Memory B cell (primary cell): ENCODE data around the gene MAP4K4.

Source experiments
- ATAC-seq: fragments of 150-1000 bp; cut with Tn5 transposase; 2 replicates; pipeline ENCODE4 v1.10.0; 2021; ENCODE audit warnings: low read depth, mild to moderate bottlenecking, moderate library complexity
- DNase-seq, 2 donors: peaks; one replicate each; pipeline ENCODE4 v3.0.0; 2022; ENCODE audit warnings: low spot score in 2 of 2
- H3K27ac Mint-ChIP-seq: one replicate; pipeline ENCODE4 v1.8.0; 2022; ENCODE audit warnings: mild to moderate bottlenecking, moderate library complexity, mixed read lengths
- H3K27me3 Mint-ChIP-seq: one replicate; pipeline ENCODE4 v1.8.0; 2022; ENCODE audit warnings: mixed read lengths
- H3K36me3 Mint-ChIP-seq: one replicate; pipeline ENCODE4 v1.8.0; 2022; ENCODE audit warnings: mild to moderate bottlenecking, mixed read lengths
- H3K4me1 Mint-ChIP-seq: one replicate; pipeline ENCODE4 v1.8.0; 2022; ENCODE audit warnings: mixed read lengths
- H3K4me3 Mint-ChIP-seq: one replicate; pipeline ENCODE4 v1.8.0; 2022; ENCODE audit warnings: mild to moderate bottlenecking, moderate library complexity, mixed read lengths
- H3K9me3 Mint-ChIP-seq: one replicate; pipeline ENCODE4 v1.8.0; 2022; ENCODE audit warnings: mixed read lengths

The MAP4K4 gene

GRCh38 chr2:101893681-101894381 is 196.3 kb downstream of the MAP4K4 start:
- H3K4me3 Mint-ChIP-seq: no peak overlapping the region
- H3K27me3 Mint-ChIP-seq: no peaks in the 10 kb centered on the region
- DNase-seq (no peak), ATAC-seq (no peak)
- H3K9me3 Mint-ChIP-seq: no peaks in the 10 kb centered on the region
- no peaks in the 10 kb centered on the region for H3K4me1 Mint-ChIP-seq
- H3K36me3 Mint-ChIP-seq: peaks cover 24% of the 10 kb centered on the region
- H3K27ac Mint-ChIP-seq: peak overlapping the region; percentile 32

GRCh38 chr2:101895039-101895438 is 197.5 kb downstream of the MAP4K4 start:
- no peak for ATAC-seq
- H3K4me1 Mint-ChIP-seq: peaks cover 4% of the 10 kb centered on the region
- no peak for DNase-seq
- no peak overlapping the region for H3K4me3 Mint-ChIP-seq
- H3K36me3 Mint-ChIP-seq: peaks cover 15% of the 10 kb centered on the region
- no peaks in the 10 kb centered on the region for H3K27me3 Mint-ChIP-seq
- H3K27ac Mint-ChIP-seq: no peak overlapping the region
- no peaks in the 10 kb centered on the region for H3K9me3 Mint-ChIP-seq

- peaks cover 14% of the 10 kb centered on the region for H3K36me3 Mint-ChIP-seq
- H3K27ac Mint-ChIP-seq: peak overlapping the region; percentile 35
- H3K9me3 Mint-ChIP-seq: no peaks in the 10 kb centered on the region
- no peak for DNase-seq
- no peak overlapping the region for H3K4me3 Mint-ChIP-seq
- H3K27me3 Mint-ChIP-seq: no peaks in the 10 kb centered on the region
- ATAC-seq: no peak
- H3K4me1 Mint-ChIP-seq: peaks cover 9% of the 10 kb centered on the region
These were observed 198.4 kb downstream of the MAP4K4 start for GRCh38 chr2:101895819-101896322.

- DNase-seq (no peak), ATAC-seq (no peak)
- Mint-ChIP-seq H3K9me3 (peaks cover under 1% of the 10 kb centered on the region), H3K36me3 (peaks cover 8% of the 10 kb centered on the region), H3K4me3 (no peak overlapping the region), H3K4me1 (peaks cover 9% of the 10 kb centered on the region), H3K27ac (no peak overlapping the region), H3K27me3 (no peaks in the 10 kb centered on the region)
These were observed 199.8 kb downstream of the MAP4K4 start for GRCh38 chr2:101897301-101897700.

- H3K27ac Mint-ChIP-seq: no peak overlapping the region
- H3K4me3 Mint-ChIP-seq: no peak overlapping the region
- H3K36me3 Mint-ChIP-seq: no peaks in the 10 kb centered on the region
- H3K4me1 Mint-ChIP-seq: peaks cover 9% of the 10 kb centered on the region
- ATAC-seq (no peak), DNase-seq (no peak)
- no peaks in the 10 kb centered on the region for H3K27me3 Mint-ChIP-seq
- H3K9me3 Mint-ChIP-seq: peaks cover 3% of the 10 kb centered on the region
These were observed 201.8 kb downstream of the MAP4K4 start for GRCh38 chr2:101899265-101899664.

GRCh38 chr2:101899871-101900270 is 202.4 kb downstream of the MAP4K4 start:
- ATAC-seq: no peak
- Mint-ChIP-seq H3K4me1 (peaks cover 9% of the 10 kb centered on the region), H3K36me3 (no peaks in the 10 kb centered on the region), H3K27ac (no peak overlapping the region), H3K9me3 (peaks cover 3% of the 10 kb centered on the region), H3K27me3 (no peaks in the 10 kb centered on the region), H3K4me3 (peak overlapping the region; percentile 32)
- DNase-seq: no peak

GRCh38 chr2:101900375-101900774 is 202.9 kb downstream of the MAP4K4 start:
- Mint-ChIP-seq H3K27ac (no peak overlapping the region), H3K4me3 (no peak overlapping the region), H3K36me3 (peaks cover 2% of the 10 kb centered on the region), H3K27me3 (no peaks in the 10 kb centered on the region), H3K9me3 (peaks cover 5% of the 10 kb centered on the region), H3K4me1 (peaks cover 9% of the 10 kb centered on the region)
- DNase-seq (no peak), ATAC-seq (peak; percentile 63)

GRCh38 chr2:101901241-101901640 is 203.7 kb downstream of the MAP4K4 start:
- Mint-ChIP-seq H3K27me3 (no peaks in the 10 kb centered on the region), H3K27ac (no peak overlapping the region), H3K4me1 (peaks cover 9% of the 10 kb centered on the region), H3K36me3 (peaks cover 3% of the 10 kb centered on the region), H3K4me3 (no peak overlapping the region), H3K9me3 (peaks cover 5% of the 10 kb centered on the region)
- ATAC-seq (no peak), DNase-seq (no peak)

GRCh38 chr2:101902169-101902568 is 204.7 kb downstream of the MAP4K4 start:
- Mint-ChIP-seq H3K4me3 (no peak overlapping the region), H3K9me3 (peaks cover 5% of the 10 kb centered on the region), H3K27me3 (no peaks in the 10 kb centered on the region), H3K36me3 (peaks cover 3% of the 10 kb centered on the region), H3K4me1 (peaks cover 9% of the 10 kb centered on the region), H3K27ac (no peak overlapping the region)
- ATAC-seq (no peak), DNase-seq (no peak)

GRCh38 chr2:101904916-101905315 is 207.4 kb downstream of the MAP4K4 start:
- Mint-ChIP-seq H3K9me3 (peaks cover 10% of the 10 kb centered on the region), H3K27ac (no peak overlapping the region), H3K4me1 (peaks cover 6% of the 10 kb centered on the region), H3K4me3 (no peak overlapping the region), H3K36me3 (peaks cover 8% of the 10 kb centered on the region), H3K27me3 (no peaks in the 10 kb centered on the region)
- ATAC-seq (no peak), DNase-seq (no peak)

GRCh38 chr2:101905746-101906336 is 208.3 kb downstream of the MAP4K4 start:
- no peak overlapping the region for H3K4me3 Mint-ChIP-seq
- no peak overlapping the region for H3K27ac Mint-ChIP-seq
- no peaks in the 10 kb centered on the region for H3K27me3 Mint-ChIP-seq
- ATAC-seq (no peak), DNase-seq (no peak)
- H3K36me3 Mint-ChIP-seq: peaks cover 12% of the 10 kb centered on the region
- H3K4me1 Mint-ChIP-seq: no peaks in the 10 kb centered on the region
- peaks cover 12% of the 10 kb centered on the region for H3K9me3 Mint-ChIP-seq

GRCh38 chr2:101909760-101910159 is 212.3 kb downstream of the MAP4K4 start:
- H3K4me3 Mint-ChIP-seq: no peak overlapping the region
- H3K36me3 Mint-ChIP-seq: peaks cover 12% of the 10 kb centered on the region
- peaks cover 10% of the 10 kb centered on the region for H3K9me3 Mint-ChIP-seq
- peak overlapping the region; percentile 60 for H3K27ac Mint-ChIP-seq
- no peak for DNase-seq
- peaks cover 4% of the 10 kb centered on the region for H3K4me1 Mint-ChIP-seq
- peak; percentile 36 for ATAC-seq
- H3K27me3 Mint-ChIP-seq: no peaks in the 10 kb centered on the region

- peaks cover 22% of the 10 kb centered on the region for H3K4me1 Mint-ChIP-seq
- no peak overlapping the region for H3K27ac Mint-ChIP-seq
- ATAC-seq (peak; percentile 96), DNase-seq (peak in 1 of 2 donors; percentile 22)
- H3K4me3 Mint-ChIP-seq: no peak overlapping the region
- peaks cover 8% of the 10 kb centered on the region for H3K36me3 Mint-ChIP-seq
- no peaks in the 10 kb centered on the region for H3K27me3 Mint-ChIP-seq
- H3K9me3 Mint-ChIP-seq: peaks cover 11% of the 10 kb centered on the region
These were observed 215.0 kb downstream of the MAP4K4 start for GRCh38 chr2:101912545-101912944.

GRCh38 chr2:101921319-101921952 is 223.9 kb downstream of the MAP4K4 start:
- H3K27me3 Mint-ChIP-seq: no peaks in the 10 kb centered on the region
- H3K9me3 Mint-ChIP-seq: peaks cover 15% of the 10 kb centered on the region
- DNase-seq (peak in 1 of 2 donors; percentile 41), ATAC-seq (peak; percentile 99)
- peak overlapping the region; percentile 27 for H3K4me3 Mint-ChIP-seq
- H3K36me3 Mint-ChIP-seq: peaks cover 14% of the 10 kb centered on the region
- H3K27ac Mint-ChIP-seq: peak overlapping the region; percentile 74
- peaks cover 18% of the 10 kb centered on the region for H3K4me1 Mint-ChIP-seq
